PC-9 (cell line): Measurements from ENCODE around the gene SYNDIG1. TPM values are rescaled to one million over a fixed set of nuclear protein-coding genes. Genes with fewer than 3 reads are reported as not detected.

Source experiments
- BruUV-seq: library from RNA; stranded (reverse); fragments of 400-500 nt; replicated peaks from 2 replicates; lab custom pipeline; 2021; lab: Mats Ljungman, UMichigan
- CTCF ChIA-PET: fragments of 300-600 bp; sonication (Branson Sonifier 250); formaldehyde crosslinking; loops from one replicate; lab custom pipeline; 2022; ENCODE audit warnings: antibody characterized with exemption; lab: Charles Lee
- POLR2A ChIA-PET: fragments of 300-600 bp; sonication (Branson Sonifier 250); formaldehyde crosslinking; loops from one replicate; lab custom pipeline; 2022; ENCODE audit warnings: antibody characterized with exemption; ENCODE audit not compliant: unreplicated experiment; lab: Charles Lee
- DNase-seq, 2 experiments: peaks; one replicate each; pipeline versions ENCODE4 v3.0.0 to v3.0.0-alpha.2; 2015 to 2022; ENCODE audit warnings: mixed read lengths in 1 of 2
- H2AFZ ChIP-seq: fragments of 200-600 bp; sonication (generic); 2 replicates; pipeline ENCODE4 v1.8.1; 2017; ENCODE audit warnings: antibody characterized with exemption
- H3F3A ChIP-seq: fragments of 200-600 bp; sonication (generic); 2 replicates; pipeline ENCODE4 v1.8.1; 2017; ENCODE audit warnings: antibody characterized with exemption, mild to moderate bottlenecking, low read depth; ENCODE audit not compliant: insufficient read depth
- H3K27ac ChIP-seq: fragments of 200-600 bp; sonication (generic); 2 replicates; pipeline ENCODE4 v1.6.1; 2016; ENCODE audit warnings: mixed run types
- H3K27me3 ChIP-seq: fragments of 200-600 bp; sonication (generic); 2 replicates; pipeline ENCODE4 v1.6.1; 2016; ENCODE audit warnings: low read depth, mixed run types; ENCODE audit not compliant: insufficient read depth
- H3K36me3 ChIP-seq: fragments of 200-600 bp; sonication (generic); 2 replicates; pipeline ENCODE4 v1.6.1; 2016; ENCODE audit warnings: low read depth, mixed run types
- H3K4me1 ChIP-seq: fragments of 200-600 bp; sonication (generic); replicated peaks from 2 replicates; pipeline ENCODE4 v1.6.1; 2016; ENCODE audit warnings: mixed run types; ENCODE audit not compliant: insufficient read depth
- H3K4me2 ChIP-seq: fragments of 200-600 bp; sonication (generic); 2 replicates; pipeline ENCODE4 v1.6.1; 2017; ENCODE audit warnings: mixed run types
- H3K4me3 ChIP-seq: fragments of 200-600 bp; sonication (generic); 2 replicates; pipeline ENCODE4 v1.6.1; 2016; ENCODE audit warnings: mixed run types
- H3K79me2 ChIP-seq: fragments of 200-600 bp; sonication (generic); 2 replicates; pipeline ENCODE4 v1.6.1; 2017; ENCODE audit warnings: low read depth, mixed run types
- H3K9me2 ChIP-seq: fragments of 200-600 bp; sonication (generic); 2 replicates; pipeline ENCODE4 v1.8.1; 2017; ENCODE audit warnings: mild to moderate bottlenecking; ENCODE audit not compliant: insufficient read depth
- H3K9me3 ChIP-seq: fragments of 200-600 bp; sonication (generic); 2 replicates; pipeline ENCODE4 v1.8.1; 2016; ENCODE audit warnings: low read depth; ENCODE audit not compliant: insufficient read depth
- H4K20me1 ChIP-seq: fragments of 200-600 bp; sonication (generic); 2 replicates; pipeline ENCODE4 v1.8.1; 2017; ENCODE audit not compliant: insufficient read depth
- CTCF ChIP-seq: fragments of 200-600 bp; sonication (generic); conservative IDR thresholded peaks from 2 replicates; pipeline ENCODE4 v1.6.1; 2017; ENCODE audit warnings: mixed run types, antibody characterized with exemption, mild to moderate bottlenecking, moderate library complexity
- EZH2 ChIP-seq: fragments of 200-600 bp; sonication (generic); IDR thresholded peaks from 2 replicates; pipeline ENCODE4 v1.8.0; 2017; ENCODE audit warnings: antibody characterized with exemption, low read depth
- intact Hi-C: fragments of 100-400 bp; cut with micrococcal nuclease; formaldehyde crosslinking; loops from one replicate; pipeline ENCODE4 v1.10.0; 2022; ENCODE audit not compliant: unreplicated experiment
- total RNA-seq: library from RNA; stranded (reverse); gene quantifications from 2 replicates; pipeline ENCODE4 v1.2.3, GENCODE V29; 2021

The SYNDIG1 gene
- total RNA-seq, 1 experiment from 2014 or later, result 0.17 TPM

DNA sequence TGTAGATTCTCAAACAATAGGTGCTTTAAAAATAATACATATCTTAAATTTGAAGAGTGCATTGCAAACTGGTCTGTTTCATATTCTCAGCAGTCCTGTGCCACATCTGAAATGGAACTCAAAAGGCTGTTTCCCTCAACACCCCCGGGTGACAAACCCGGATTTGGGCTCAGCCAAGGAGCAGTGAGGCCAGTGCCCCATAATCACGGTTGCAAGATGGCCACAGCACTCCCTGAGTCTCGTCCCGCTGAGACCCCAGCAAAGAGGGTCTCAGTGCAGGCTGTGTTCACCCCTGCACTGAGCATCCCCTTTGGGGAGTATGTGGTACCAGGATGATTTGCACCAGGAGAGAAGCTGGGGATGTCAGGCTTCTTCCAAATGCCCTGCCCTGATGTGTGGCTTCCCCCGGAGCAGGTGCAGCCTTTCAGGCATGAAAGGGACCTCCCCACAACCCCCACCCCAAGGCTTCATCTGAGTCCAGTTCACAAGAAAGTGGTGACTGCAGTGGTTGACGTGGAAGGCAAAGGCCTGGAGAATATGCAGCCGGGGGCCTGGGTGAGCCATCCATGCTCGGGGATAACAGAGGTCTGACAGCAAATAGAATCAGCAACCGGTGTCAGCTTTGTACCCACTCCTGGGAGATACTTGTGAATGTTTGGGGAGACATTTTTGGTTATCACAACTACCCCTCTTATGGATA, 202.9 kb downstream of the SYNDIG1 start:
- intact Hi-C loops, result loop anchor here (2.0 to 5.0 kb wide), 3 partner anchors 22 to 575 kb away; no protein-coding TSS in a partner anchor
- POLR2A ChIA-PET, result interaction anchor here (0.6 kb wide), 2 partner anchors 10 to 792 kb away, joined by 5 read pairs; no protein-coding TSS in a partner anchor

DNA sequence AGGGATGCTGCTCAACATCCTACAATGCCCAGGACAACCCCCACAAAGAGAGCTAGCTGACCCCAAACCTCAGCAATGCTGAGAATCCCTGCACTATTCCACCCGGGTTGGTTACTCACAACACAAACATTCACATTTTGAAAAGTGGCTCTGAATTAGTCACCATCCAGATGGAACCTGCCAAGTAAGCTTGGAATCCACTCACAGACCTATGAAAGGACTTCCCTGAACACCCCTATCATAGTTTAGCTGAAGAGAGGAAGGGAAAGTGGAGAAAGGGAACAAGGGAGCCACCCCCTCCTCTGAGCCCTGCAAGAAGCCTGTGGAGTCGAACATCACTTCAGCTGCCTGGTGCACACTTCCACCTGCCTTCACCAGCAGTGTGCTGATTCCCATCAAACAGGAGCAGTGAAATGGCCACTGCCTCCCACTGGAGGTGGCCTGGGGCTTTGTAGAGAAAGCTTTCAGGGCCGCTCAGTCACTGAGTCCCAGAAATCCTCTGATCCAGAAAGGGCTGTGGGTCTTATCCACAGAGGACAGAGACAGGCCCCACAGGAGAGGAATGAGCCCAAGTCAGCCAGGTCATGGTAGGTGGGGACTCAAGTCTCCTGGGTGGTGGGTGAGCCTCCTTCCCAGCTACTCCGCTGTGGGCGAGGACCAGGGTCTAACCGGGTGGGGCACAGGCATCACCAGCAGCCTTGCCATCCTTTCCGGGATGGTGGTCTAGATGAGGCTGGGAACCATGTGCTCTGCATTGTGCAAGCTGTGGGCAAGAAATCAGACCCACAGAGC, 203.7 kb downstream of the SYNDIG1 start:
- DNase-seq, result peak; percentile 64 to 92

More for the DNA sequence above, 202.9 kb downstream of the SYNDIG1 start:
- Histone ChIP-seq H3F3A (peaks cover 5% of the 10 kb centered on the region; the same call in 1 of the 2 replicates), H3K27ac (peak overlapping the region; percentile 64; the same call in 1 of the 2 replicates), H3K9me3 (no peaks in the 10 kb centered on the region), H2AFZ (no peak overlapping the region), H3K9me2 (no peaks in the 10 kb centered on the region), H3K4me2 (peak overlapping the region; percentile 51), H3K4me3 (no peak overlapping the region), H3K79me2 (no peaks in the 10 kb centered on the region), H3K27me3 (no peaks in the 10 kb centered on the region), H3K36me3 (no peaks in the 10 kb centered on the region), H3K4me1 (peaks cover 30% of the 10 kb centered on the region), H4K20me1 (no peaks in the 10 kb centered on the region)
- CTCF ChIA-PET, result no interaction called here
- no peak for DNase-seq
- no peak for TF ChIP-seq EZH2
- no peak for TF ChIP-seq CTCF
- no TSS peak for BruUV-seq

More for the DNA sequence above, 203.7 kb downstream of the SYNDIG1 start:
- peak overlapping the region; percentile 64 for H3K27ac ChIP-seq
- H3K27me3 ChIP-seq, result no peaks in the 10 kb centered on the region
- intact Hi-C loops, result loop anchor here (2.0 to 5.0 kb wide), 3 partner anchors 22 to 576 kb away; no protein-coding TSS in a partner anchor
- TF ChIP-seq EZH2 (no peak), CTCF (no peak)
- H4K20me1 ChIP-seq, result no peaks in the 10 kb centered on the region
- H3K79me2 ChIP-seq, result no peaks in the 10 kb centered on the region
- ChIA-PET CTCF (no interaction called here), POLR2A (interaction anchor here (0.6 to 0.7 kb wide), 3 partner anchors 11 to 793 kb away, joined by 4 to 5 read pairs (median 5); no protein-coding TSS in a partner anchor)
- no peak overlapping the region for H2AFZ ChIP-seq
- peaks cover 23% of the 10 kb centered on the region for H3K4me1 ChIP-seq
- peak overlapping the region; percentile 51 for H3K4me2 ChIP-seq
- H3K9me3 ChIP-seq, result no peaks in the 10 kb centered on the region
- H3K36me3 ChIP-seq, result no peaks in the 10 kb centered on the region
- no peak overlapping the region for H3K4me3 ChIP-seq
- no peaks in the 10 kb centered on the region for H3K9me2 ChIP-seq
- H3F3A ChIP-seq, result peaks cover 5% of the 10 kb centered on the region; the same call in 1 of the 2 replicates
- no TSS peak for BruUV-seq
